Measurements from ENCODE around the gene FAM107B.

The FAM107B gene

GRCh38 chr10:14572811-14573210 is 201.9 kb downstream of the FAM107B start:
- no peak for DNase-seq

GRCh38 chr10:14571866-14572507 is 202.7 kb downstream of the FAM107B start:
- DNase-seq = no peak

- DNase-seq = no peak
Measured at GRCh38 chr10:14570800-14571199, 203.9 kb downstream of the FAM107B start.

- DNase-seq = no peak
Measured at GRCh38 chr10:14569274-14570060, 205.2 kb downstream of the FAM107B start.

- DNase-seq = no peak
Measured at GRCh38 chr10:14567421-14567820, 207.3 kb downstream of the FAM107B start.

GRCh38 chr10:14566498-14566897 is 208.2 kb downstream of the FAM107B start:
- DNase-seq = no peak

- no peak for DNase-seq
Measured at GRCh38 chr10:14565199-14565598, 209.5 kb downstream of the FAM107B start.

GRCh38 chr10:14564268-14564744 is 210.4 kb downstream of the FAM107B start:
- no peak for DNase-seq

GRCh38 chr10:14563359-14563940 is 211.2 kb downstream of the FAM107B start:
- no peak for DNase-seq

GRCh38 chr10:14563076-14563336 is 211.7 kb downstream of the FAM107B start:
- no peak for DNase-seq

- no peak for DNase-seq
Measured at GRCh38 chr10:14562218-14563075, 212.2 kb downstream of the FAM107B start.

GRCh38 chr10:14560791-14561765 is 213.6 kb downstream of the FAM107B start:
- no peak for DNase-seq

- DNase-seq = peak; percentile 25
Measured at GRCh38 chr10:14560274-14560673, 214.4 kb downstream of the FAM107B start.

- DNase-seq = no peak
Measured at GRCh38 chr10:14558025-14558424, 216.7 kb downstream of the FAM107B start.

GRCh38 chr10:14557567-14557966 is 217.1 kb downstream of the FAM107B start:
- no peak for DNase-seq

GRCh38 chr10:14556285-14556956 is 218.3 kb downstream of the FAM107B start:
- DNase-seq = no peak

- no peak for DNase-seq
Measured at GRCh38 chr10:14555807-14556206, 218.9 kb downstream of the FAM107B start.

- DNase-seq = no peak
Measured at GRCh38 chr10:14554491-14555205, 220.0 kb downstream of the FAM107B start.

GRCh38 chr10:14554091-14554490 is 220.6 kb downstream of the FAM107B start:
- no peak for DNase-seq

- DNase-seq = peak; percentile 45
Measured at GRCh38 chr10:14553448-14553847, 221.2 kb downstream of the FAM107B start.

GRCh38 chr10:14552015-14552414 is 222.7 kb downstream of the FAM107B start:
- no peak for DNase-seq

Data from fibroblast of skin of right quadriceps (primary cell).